GM12878 (cell line): ENCODE data around the gene OSBPL2. TPM values are rescaled to one million over a fixed set of nuclear protein-coding genes. Genes with fewer than 3 reads are reported as not detected.

Experiments used
- ATAC-seq: fragments of 200-7000 bp; cut with Tn5 transposase; 3 replicates; pipeline ENCODE4 v1.9.1; 2020; ENCODE audit warnings: mild to moderate bottlenecking, moderate library complexity
- BruUV-seq: library from RNA; stranded (reverse); fragments of 400-500 nt; replicated peaks from 2 replicates; lab custom pipeline; 2021; lab: Mats Ljungman, UMichigan
- CTCF ChIA-PET: fragments of 300-600 bp; sonication (Branson Sonifier 250); formaldehyde crosslinking; extraction: SDS; loops from one replicate; lab custom pipeline; 2021; ENCODE audit warnings: inconsistent platforms; lab: Yijun Ruan, JAX
- POLR2A ChIA-PET: fragments of 350-600 bp; formaldehyde crosslinking; extraction: SDS; loops from one replicate; lab custom pipeline; 2021; ENCODE audit warnings: inconsistent platforms; lab: Charles Lee
- RAD21 ChIA-PET: fragments of 300-600 bp; sonication (Branson Sonifier 250); formaldehyde crosslinking; loops from one replicate; lab custom pipeline; 2023; ENCODE audit warnings: antibody characterized with exemption; ENCODE audit not compliant: unreplicated experiment; lab: Charles Lee
- SMC1A ChIA-PET: fragments of 300-600 bp; sonication (Branson Sonifier 250); formaldehyde crosslinking; loops from one replicate; lab custom pipeline; 2023; ENCODE audit not compliant: unreplicated experiment, uncharacterized antibody; lab: Charles Lee
- DNase-seq: peaks from one replicate; pipeline ENCODE4 v3.0.0-alpha.2; 2011; ENCODE audit warnings: low read depth, low spot score
- FAIRE-seq: peaks from 3 replicates; lab custom pipeline; 2011; peaks lifted over from hg19 to GRCh38; lab: Jason Lieb, UNC
- H2AFZ ChIP-seq: 2 replicates; pipeline ENCODE4 v1.6.0; 2011; ENCODE audit warnings: low read depth, low read length, control low read depth; ENCODE audit not compliant: control insufficient read depth
- H3K27ac ChIP-seq: 2 replicates; pipeline ENCODE4 v1.5.1; 2011; ENCODE audit warnings: control low read depth; ENCODE audit not compliant: control insufficient read depth, insufficient read depth
- H3K27me3 ChIP-seq, 2 experiments: replicated peaks in 1 of 2; 2 replicates each; pipeline versions ENCODE4 v1.6.0 to v1.6.1; 2011; ENCODE audit warnings: low read length in 1 of 2; ENCODE audit not compliant: control insufficient read depth in 2 of 2, insufficient read depth in 2 of 2
- H3K36me3 ChIP-seq, 2 experiments: 2 replicates each; pipeline ENCODE4 v1.5.1; 2011; ENCODE audit warnings: low read length in 1 of 2; ENCODE audit not compliant: control insufficient read depth in 2 of 2, insufficient read depth in 2 of 2
- H3K4me1 ChIP-seq: 2 replicates; pipeline ENCODE4 v1.6.1; 2011; ENCODE audit warnings: mild to moderate bottlenecking, low read length, moderate library complexity, mixed read lengths; ENCODE audit not compliant: control insufficient read depth, insufficient read depth
- H3K4me2 ChIP-seq: 2 replicates; pipeline ENCODE4 v1.6.0; 2011; ENCODE audit warnings: control low read depth; ENCODE audit not compliant: control insufficient read depth, insufficient read depth
- H3K4me3 ChIP-seq: fragments of 200-600 bp; sonication (generic); 2 replicates; pipeline ENCODE4 v1.5.1; 2016
- H3K79me2 ChIP-seq: 2 replicates; pipeline ENCODE4 v1.6.0; 2011; ENCODE audit warnings: low read length; ENCODE audit not compliant: control insufficient read depth, insufficient read depth
- H3K9ac ChIP-seq: 2 replicates; pipeline ENCODE4 v1.8.0; 2011; ENCODE audit warnings: low read length, control low read depth, mixed read lengths; ENCODE audit not compliant: control insufficient read depth, insufficient read depth
- H3K9me3 ChIP-seq: replicated peaks from 3 replicates; pipeline ENCODE4 v1.5.1; 2011; ENCODE audit warnings: mild to moderate bottlenecking, low read length; ENCODE audit not compliant: control insufficient read depth, insufficient read depth
- H4K20me1 ChIP-seq: 2 replicates; pipeline ENCODE4 v1.6.0; 2011; ENCODE audit not compliant: control insufficient read depth, insufficient read depth
- CBX3 ChIP-seq: fragments of 200-600 bp; sonication (generic); IDR thresholded peaks from 2 replicates; pipeline ENCODE4 v1.6.1; 2016; ENCODE audit warnings: low read depth, borderline replicate concordance
- CBX5 ChIP-seq: sonication (generic); IDR thresholded peaks from 2 replicates; pipeline ENCODE4 v1.6.1; 2016; ENCODE audit warnings: low read depth, moderate library complexity, mild to moderate bottlenecking, inconsistent platforms
- HDGF ChIP-seq: fragments of 450-650 bp; IDR thresholded peaks from 2 replicates; pipeline ENCODE4 v1.6.1; 2016; ENCODE audit warnings: antibody characterized with exemption
- IRF4 ChIP-seq: IDR thresholded peaks from 2 replicates; pipeline ENCODE4 v1.6.1; 2011; ENCODE audit warnings: low read depth, low read length
- MTA3 ChIP-seq: IDR thresholded peaks from 2 replicates; pipeline ENCODE4 v1.6.1; 2012; ENCODE audit warnings: low read length, inconsistent platforms, borderline replicate concordance
- MXI1 ChIP-seq: fragments of 150-350 bp; IDR thresholded peaks from 2 replicates; pipeline ENCODE4 v1.6.1; 2011; ENCODE audit warnings: low read depth, mild to moderate bottlenecking, inconsistent platforms, low read length, improper control_type of control experiment
- PBX3 ChIP-seq: IDR thresholded peaks from 2 replicates; pipeline ENCODE4 v1.6.1; 2011; ENCODE audit warnings: mild to moderate bottlenecking, low read depth, low read length, moderate library complexity; ENCODE audit not compliant: insufficient replicate concordance
- RAD21 ChIP-seq: IDR thresholded peaks from 2 replicates; pipeline ENCODE4 v1.6.1; 2011; ENCODE audit warnings: mild to moderate bottlenecking, low read depth, low read length, moderate library complexity; ENCODE audit not compliant: insufficient read depth
- RFX5 ChIP-seq: IDR thresholded peaks from 2 replicates; pipeline ENCODE4 v1.6.1; 2011; ENCODE audit warnings: low read depth, low read length, improper control_type of control experiment
- SKIL ChIP-seq: fragments of 450-650 bp; IDR thresholded peaks from 2 replicates; pipeline ENCODE4 v1.6.1; 2017; ENCODE audit warnings: mild to moderate bottlenecking, low read depth, inconsistent platforms; ENCODE audit not compliant: poor library complexity, severe bottlenecking
- SREBF2 ChIP-seq: IDR thresholded peaks from 2 replicates; pipeline ENCODE4 v1.6.1; 2012; ENCODE audit warnings: mild to moderate bottlenecking, low read length
- TBL1XR1 ChIP-seq: IDR thresholded peaks from 2 replicates; pipeline ENCODE4 v1.6.1; 2012; ENCODE audit warnings: low read depth, low read length, improper control_type of control experiment
- ZNF274 ChIP-seq: IDR thresholded peaks from one replicate; pipeline ENCODE4 v1.8.0; 2011; ENCODE audit not compliant: insufficient read length, insufficient read depth
- WGBS: methylation state at CpG from one replicate; pipeline ENCODE4 v1.1.6; 2016; ENCODE audit warnings: low lambda C conversion rate; ENCODE audit not compliant: insufficient replicate concordance, insufficient coverage; ENCODE audit errors: missing lambda C conversion rate; 5-methylcytosine and 5-hydroxymethylcytosine counted together
- in situ Hi-C: fragments of 300-500 bp; cut with MboI; formaldehyde crosslinking; loops from 9 replicates; pipeline ENCODE4 v1.14.3; 2018; ENCODE audit warnings: mixed read lengths
- intact Hi-C: fragments of 100-400 bp; cut with micrococcal nuclease; formaldehyde crosslinking; loops from one replicate; pipeline ENCODE4 v1.14.2; 2022; ENCODE audit not compliant: unreplicated experiment
- polyA plus RNA-seq, 11 experiments: library from polyadenylated mRNA; depleted of rRNA in 4 of 11; unstranded in 6 of 11; stranded (reverse) in 5 of 11; fragments of >200 nt; fragmentation: Nextera tagmentation in 4 of 11; fragmentation: Illumina TruSeq in 1 of 11; extraction: Ambion mirVana in 4 of 11; extraction: Trizol in 1 of 11; gene quantifications; 1 replicate in 1 of 11; 2 replicates in 10 of 11; pipeline versions ENCODE4 v1.2.1 to v1.2.3, GENCODE V29; 2011 to 2016; ENCODE audit warnings: inconsistent platforms in 2 of 11, missing spikeins in 2 of 11, low read depth in 1 of 11
- total RNA-seq, 4 experiments: library from RNA; depleted of rRNA in 3 of 4; stranded (reverse); fragments of >200 nt in 3 of 4; fragmentation: Illumina TruSeq in 1 of 4; extraction: Trizol in 1 of 4; gene quantifications; 2 replicates each; pipeline versions ENCODE4 v1.2.1 to v1.2.3, GENCODE V29; 2013 to 2021
- TF ChIP-seq, protein P1 (sequence below): IDR thresholded peaks from 2 replicates; pipeline ENCODE4 v1.6.1; 2011; ENCODE audit warnings: borderline replicate concordance, low read depth, mild to moderate bottlenecking, moderate library complexity, mixed read lengths, low read length; ENCODE audit not compliant: insufficient read depth; ENCODE audit errors: extremely low read length

The OSBPL2 gene
- total and polyA plus RNA-seq, 10 of the 15 experiments (the other 5 are each of a cell fraction or from before 2014, with no cell fraction given) = 2.8 to 22.3 (median 14.7) TPM

- Histone ChIP-seq H3K9ac (no peak overlapping the region), H3K4me3 (no peak overlapping the region), H3K79me2 (no peaks in the 10 kb centered on the region), H3K4me1 (no peaks in the 10 kb centered on the region), H3K9me3 (no peaks in the 10 kb centered on the region), H3K36me3 (peaks cover 15 to 16% of the 10 kb centered on the region in 2 experiments; a peak in 3 of 4 replicates), H3K27ac (no peak overlapping the region)
- SMC1A ChIA-PET = no interaction called here
- POLR2A ChIA-PET = no interaction called here
- BruUV-seq = no TSS peak
- WGBS = 88% methylated on average over 23 of the region's 23 CpGs
- FAIRE-seq = no peak
- TF ChIP-seq ZNF274 (no peak), CBX3 (no peak), HDGF (no peak), TBL1XR1 (no peak)
- TF ChIP-seq, all 136 proteins: peak for 0
- ATAC-seq (no peak), DNase-seq (no peak)
- RAD21 ChIA-PET = no interaction called here
- H4K20me1 ChIP-seq = no peaks in the 10 kb centered on the region
- no peak overlapping the region for H3K4me2 ChIP-seq
- no peaks in the 10 kb centered on the region for H3K27me3 ChIP-seq
- in situ Hi-C loops = no loop called here
- intact Hi-C loops = no loop called here
- CTCF ChIA-PET = interaction anchor here (0.7 kb wide), 1 partner anchor 803 kb away, joined by 3 read pairs; no protein-coding TSS in a partner anchor
- no peak overlapping the region for H2AFZ ChIP-seq
These were observed 47.4 kb downstream of the OSBPL2 start for GRCh38 chr20:62285722-62286121.

DNA sequence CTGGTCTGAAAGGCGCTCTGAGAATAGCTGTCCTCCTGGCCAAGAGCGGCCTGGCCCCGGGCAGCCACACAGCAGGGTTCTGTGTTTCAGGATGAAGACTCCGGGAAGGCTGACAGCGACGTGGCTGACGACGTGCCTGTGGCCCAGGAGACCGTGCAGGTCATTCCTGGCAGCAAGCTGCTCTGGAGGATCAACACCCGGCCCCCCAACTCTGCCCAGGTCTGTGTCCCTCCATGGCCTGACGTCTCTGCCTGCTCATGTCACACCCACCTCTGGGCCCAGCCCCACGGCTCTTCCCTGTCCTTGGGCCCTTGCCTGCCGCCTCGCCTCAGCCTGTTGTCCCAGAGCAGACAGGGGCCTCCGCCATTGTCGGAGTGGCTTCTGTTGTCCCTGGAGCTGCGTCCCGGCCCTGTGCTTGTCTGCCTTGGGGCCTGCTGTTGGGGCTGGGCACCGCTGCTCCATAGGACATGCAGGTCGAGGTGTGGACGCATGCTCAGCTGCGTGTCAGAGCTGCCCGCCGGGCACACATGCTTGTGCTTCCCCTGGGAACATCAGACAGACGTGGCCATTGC is 48.3 kb downstream of the OSBPL2 start:
- H3K36me3 ChIP-seq = peaks cover 8 to 12% of the 10 kb centered on the region in 2 experiments; a peak in 3 of 4 replicates
- DNase-seq = no peak
- in situ Hi-C loops = no loop called here
- H2AFZ ChIP-seq = no peak overlapping the region
- intact Hi-C loops = no loop called here
- no peak for ATAC-seq
- no peak overlapping the region for H3K27ac ChIP-seq
- H3K79me2 ChIP-seq = no peaks in the 10 kb centered on the region
- H4K20me1 ChIP-seq = no peaks in the 10 kb centered on the region
- H3K4me2 ChIP-seq = no peak overlapping the region
- H3K27me3 ChIP-seq = no peaks in the 10 kb centered on the region
- ChIA-PET POLR2A (no interaction called here), RAD21 (no interaction called here), SMC1A (no interaction called here), CTCF (no interaction called here)
- no peaks in the 10 kb centered on the region for H3K4me1 ChIP-seq
- BruUV-seq = no TSS peak
- WGBS = 98% methylated on average over 25 of the region's 25 CpGs
- no peak for FAIRE-seq
- H3K4me3 ChIP-seq = no peak overlapping the region
- H3K9ac ChIP-seq = no peak overlapping the region
- no peaks in the 10 kb centered on the region for H3K9me3 ChIP-seq
- TF ChIP-seq RFX5 (no peak), IRF4 (no peak), SKIL (no peak), MXI1 (no peak), PBX3 (no peak), MTA3 (no peak), SREBF2 (no peak), RAD21 (no peak), CBX5 (no peak)
- TF ChIP-seq, protein P1, sequence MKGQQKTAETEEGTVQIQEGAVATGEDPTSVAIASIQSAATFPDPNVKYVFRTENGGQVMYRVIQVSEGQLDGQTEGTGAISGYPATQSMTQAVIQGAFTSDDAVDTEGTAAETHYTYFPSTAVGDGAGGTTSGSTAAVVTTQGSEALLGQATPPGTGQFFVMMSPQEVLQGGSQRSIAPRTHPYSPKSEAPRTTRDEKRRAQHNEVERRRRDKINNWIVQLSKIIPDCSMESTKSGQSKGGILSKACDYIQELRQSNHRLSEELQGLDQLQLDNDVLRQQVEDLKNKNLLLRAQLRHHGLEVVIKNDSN = no peak
